Kidney capillary endothelial cell (primary cell): ENCODE measurements around the gene C7orf25.

ENCODE experiments used
- DNase-seq: peaks from one replicate; pipeline ENCODE4 v3.0.0-alpha.2; 2018; ENCODE audit warnings: low spot score

The C7orf25 gene

GRCh38 chr7:42877862-42878261 is 34.0 kb downstream of the C7orf25 start:
- no peak for DNase-seq

- peak; percentile 65 for DNase-seq
These were observed 35.4 kb downstream of the C7orf25 start for GRCh38 chr7:42876182-42877068.

- DNase-seq, result no peak
These were observed 42.5 kb downstream of the C7orf25 start for GRCh38 chr7:42869131-42870020.

GRCh38 chr7:42868480-42868879 is 43.4 kb downstream of the C7orf25 start:
- no peak for DNase-seq
